ENCODE results near the gene KCNS3.

- TF ChIP-seq CTCF (conservative IDR thresholded peaks at IDR 0.05 in 1 of 2, IDR thresholded peaks at IDR 0.05 in 1 of 2; ENCODE audit: low read depth in 1 of 2, low read length in 2 of 2) (no peak), EZH2 (IDR thresholded peaks at IDR 0.05; ENCODE audit: low read length, missing control alignments) (no peak)
These were observed 36.6 kb downstream of the KCNS3 start for GRCh38 chr2:17915099-17915498.
